Stimulated activated CD8-positive, alpha-beta memory T cell treated with anti-CD3 and anti-CD28 coated beads, Interleukin-7, amount 100 ng/mL, for 48 hours (primary cell): ENCODE data around the gene DNAI4.
A peak's percentile ranks its signal among the peaks of the same experiment; 100 is the strongest.
"Not testable (repeated sequence)": the region's sequence is repeated elsewhere in the genome, so short reads cannot be mapped to it uniquely, and the experiment has no call there.

Experiments used
- DNase-seq, 2 donors: peaks; one replicate each; pipeline ENCODE4 v3.0.0-alpha.2; 2020; ENCODE audit warnings: low read depth in 1 of 2; ENCODE audit errors: extremely low read depth in 1 of 2

Gene DNAI4

DNA sequence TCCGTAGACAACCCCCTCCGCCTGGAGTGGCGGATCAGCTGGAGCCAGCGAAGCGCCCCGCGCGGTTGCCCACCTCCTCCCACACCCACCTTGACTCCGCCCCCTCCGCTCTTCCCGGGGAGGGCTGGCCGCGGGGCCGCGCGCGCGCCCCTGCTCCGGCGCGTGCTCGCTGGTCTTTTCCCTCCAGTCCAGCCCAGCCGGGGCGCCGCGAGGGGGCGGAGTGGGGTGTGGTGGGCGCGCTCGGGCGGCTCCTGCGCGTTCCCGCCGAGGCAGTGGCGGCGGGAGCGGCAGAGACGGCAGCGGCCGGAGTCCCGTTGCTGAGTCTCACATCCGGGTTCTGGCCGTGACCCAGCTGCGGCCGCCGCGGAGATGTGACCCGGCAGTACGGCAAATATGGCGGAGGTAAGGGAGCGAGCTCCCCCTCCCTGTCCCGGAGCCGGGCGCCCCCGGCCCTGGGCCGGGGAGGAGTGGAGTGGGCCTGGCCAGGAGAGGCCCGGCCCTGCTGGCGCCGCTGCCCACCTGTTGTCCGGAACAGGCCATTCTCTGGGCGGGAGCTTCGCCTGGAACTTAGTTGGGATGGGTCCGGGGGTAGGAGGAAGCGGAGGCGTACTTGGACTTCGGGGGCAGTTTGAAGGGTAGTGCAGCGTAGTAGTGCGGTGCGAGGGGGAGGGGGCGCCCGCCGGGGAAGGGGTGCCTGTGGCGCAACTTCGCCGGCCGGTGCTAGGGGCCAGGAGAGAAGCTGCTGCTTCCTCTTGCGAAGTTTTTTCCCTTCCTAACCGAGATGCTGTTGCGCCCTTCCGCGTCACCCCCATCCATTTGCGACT lies 5.6 kb upstream of the DNAI4 start:
- DNase-seq = peak; percentile 87 to 94

DNA sequence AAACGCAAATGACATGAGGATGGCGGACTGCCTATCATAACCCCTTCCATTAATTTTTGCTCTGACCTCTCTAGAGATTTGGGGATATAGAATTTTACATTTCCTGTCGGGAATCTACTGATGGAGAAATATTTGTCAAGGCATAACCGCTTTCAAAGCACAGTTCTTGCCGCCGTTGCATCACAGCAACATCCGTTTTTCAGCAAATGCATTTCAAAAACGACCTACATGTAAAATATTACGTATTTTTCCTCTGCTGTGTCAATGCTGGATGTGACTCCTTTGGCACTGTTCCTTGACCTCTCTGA lies 5.0 kb upstream of the DNAI4 start:
- DNase-seq = no peak

DNA sequence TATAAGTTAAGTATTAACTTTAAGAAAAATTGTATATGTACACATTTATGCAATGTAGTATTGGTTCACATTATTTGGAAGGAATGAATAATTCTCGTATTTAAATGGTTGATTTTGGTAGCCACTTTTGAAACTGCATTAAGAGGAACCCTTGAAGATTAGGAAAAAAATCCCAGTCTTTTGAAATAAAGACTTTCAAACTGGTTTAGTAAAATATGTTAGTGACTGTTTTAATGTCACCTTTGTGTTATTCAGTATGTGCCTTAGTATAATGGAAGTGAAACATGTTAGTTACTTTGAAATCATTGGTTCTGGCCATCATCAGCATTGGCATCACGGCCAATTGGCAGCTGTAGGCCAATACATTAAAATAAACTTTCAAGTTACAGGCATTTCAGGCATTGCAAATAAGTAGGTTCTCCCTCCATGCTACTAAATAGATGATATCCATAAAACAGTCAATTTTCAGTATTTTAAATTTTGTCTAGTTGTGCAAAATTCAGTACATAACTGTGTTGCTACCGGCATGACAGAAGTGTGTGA lies 4.6 kb upstream of the DNAI4 start:
- no peak for DNase-seq

DNA sequence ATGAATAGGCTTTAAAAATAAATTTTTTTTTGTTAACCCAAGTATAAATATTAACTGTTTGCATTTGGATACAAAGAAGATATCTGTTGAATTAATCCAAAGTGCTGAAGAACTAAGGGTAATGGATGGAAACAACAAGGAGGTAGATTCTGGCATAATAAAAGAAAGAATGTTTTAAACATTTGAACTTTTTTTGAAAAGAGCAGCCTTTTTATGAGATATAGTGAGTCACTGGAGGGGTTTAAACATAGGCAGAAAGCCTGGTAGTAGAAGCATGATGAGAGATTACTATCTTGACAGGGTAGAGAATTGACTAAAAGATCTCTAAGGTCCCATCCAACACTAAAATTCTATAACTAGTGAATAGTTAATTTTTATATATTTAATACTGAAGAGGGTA lies 2.9 kb upstream of the DNAI4 start:
- DNase-seq = no peak

DNA sequence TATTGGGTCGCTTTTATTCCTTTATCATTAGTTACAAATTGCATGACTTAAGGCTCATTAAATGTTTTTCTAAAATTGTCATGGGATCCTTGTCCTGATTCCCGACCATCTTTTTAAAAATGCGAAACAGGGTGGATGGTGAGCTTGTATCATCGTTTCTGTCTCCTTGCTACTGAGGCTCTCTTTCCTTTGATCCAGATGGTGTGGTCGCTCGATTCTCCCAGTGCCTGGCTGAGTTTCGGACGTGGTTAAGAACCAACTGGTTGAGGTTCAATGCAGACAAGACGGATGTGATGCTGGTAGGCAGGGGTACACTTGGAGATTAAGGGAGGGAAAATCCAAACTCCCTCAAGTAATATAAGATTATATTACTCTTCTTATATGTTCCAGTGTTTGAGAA lies 1.3 kb upstream of the DNAI4 start:
- DNase-seq = no peak

DNA sequence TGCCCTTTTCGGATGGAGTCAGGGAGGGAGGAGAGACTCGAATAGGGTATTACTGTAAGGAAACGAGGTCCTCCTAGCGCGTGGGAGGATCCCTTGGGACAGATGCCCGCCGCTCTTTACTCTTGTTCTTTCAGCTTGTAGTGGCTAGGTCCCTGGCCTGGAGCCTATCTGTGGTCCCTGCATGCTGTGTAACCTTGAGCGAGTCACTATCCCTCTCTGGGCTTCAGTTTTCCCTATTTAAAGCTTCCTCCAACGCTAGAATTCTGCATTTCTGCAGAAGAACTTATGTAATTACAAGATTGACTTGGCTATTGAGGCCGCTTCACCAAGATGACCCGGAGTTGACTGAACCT lies 878 bp upstream of the DNAI4 start:
- no peak for DNase-seq

DNA sequence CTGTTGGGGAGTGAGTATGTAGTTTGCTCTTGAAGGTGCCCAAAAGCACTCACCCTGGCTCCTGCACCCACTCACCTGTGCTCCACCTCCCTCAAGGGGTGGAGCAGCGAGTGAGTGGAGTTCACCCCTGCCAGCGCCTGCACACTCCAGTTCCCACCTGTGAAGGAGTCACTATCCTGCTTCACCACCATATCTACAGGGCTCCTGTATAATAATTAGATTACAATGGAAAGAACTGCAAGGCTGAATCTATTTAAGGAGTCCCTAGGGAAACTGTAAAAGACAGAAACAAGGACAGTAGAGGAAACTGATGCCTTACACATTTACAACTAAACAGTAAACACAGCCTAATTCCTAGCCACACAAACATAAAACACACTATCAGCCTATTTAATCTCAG lies 4.1 kb downstream of the DNAI4 start:
- no peak for DNase-seq

DNA sequence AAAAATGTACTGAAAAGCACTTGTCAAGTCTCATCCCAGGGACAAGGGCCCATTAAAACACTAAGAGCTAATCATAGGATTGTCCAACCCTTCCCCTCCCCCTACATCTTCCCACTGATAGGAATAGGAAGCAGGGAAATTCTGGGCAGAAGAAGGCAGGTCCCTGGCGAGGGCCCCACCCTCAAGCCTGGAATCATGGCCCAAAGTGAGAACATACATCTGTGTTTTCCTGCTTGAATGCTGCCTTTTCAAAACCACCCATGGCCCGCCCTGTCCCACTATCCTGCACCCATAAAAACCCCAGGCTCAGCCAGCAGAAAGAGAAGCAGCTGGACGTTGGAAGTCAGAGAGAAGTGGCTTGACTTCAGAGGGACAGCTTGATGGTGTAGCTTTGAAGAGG lies 4.8 kb downstream of the DNAI4 start:
- no peak for DNase-seq

DNA sequence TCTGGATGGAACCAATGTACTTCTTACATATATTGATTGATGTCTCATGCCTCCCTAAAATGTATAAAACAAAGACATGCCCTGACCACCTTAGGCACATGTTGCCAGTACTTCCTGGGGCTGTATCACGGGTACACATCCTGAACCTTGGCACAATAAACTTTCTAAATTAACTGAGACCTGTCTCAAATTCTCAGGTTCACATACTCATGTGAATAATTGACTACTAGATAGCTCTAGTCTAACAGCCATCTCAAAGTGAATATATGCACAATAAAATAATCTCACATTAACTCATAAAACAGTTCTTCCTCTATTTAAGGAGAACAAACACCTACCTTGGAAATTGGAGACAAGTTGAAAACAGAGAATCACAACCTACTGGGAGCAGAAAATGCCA lies 5.6 kb downstream of the DNAI4 start:
- no peak for DNase-seq

DNA sequence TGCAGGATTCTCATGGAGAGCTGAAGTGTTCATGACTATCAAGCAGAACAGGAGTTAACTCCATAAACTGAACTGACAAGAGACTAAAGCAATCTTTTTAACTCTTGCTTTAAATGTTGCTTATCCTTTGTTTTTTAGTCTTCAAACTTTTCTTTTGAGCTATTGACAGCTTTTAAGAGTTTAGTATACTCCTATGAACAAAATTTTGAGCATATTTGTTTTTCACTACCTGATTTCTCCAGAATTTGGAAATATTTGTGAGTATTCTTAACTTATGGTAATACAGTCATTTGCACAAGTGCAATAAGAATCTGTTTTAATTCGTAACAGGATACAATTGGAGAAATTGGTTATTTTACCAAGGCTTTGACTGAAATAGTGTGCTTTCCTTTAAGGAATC lies 7.2 kb downstream of the DNAI4 start:
- DNase-seq = no peak

DNA sequence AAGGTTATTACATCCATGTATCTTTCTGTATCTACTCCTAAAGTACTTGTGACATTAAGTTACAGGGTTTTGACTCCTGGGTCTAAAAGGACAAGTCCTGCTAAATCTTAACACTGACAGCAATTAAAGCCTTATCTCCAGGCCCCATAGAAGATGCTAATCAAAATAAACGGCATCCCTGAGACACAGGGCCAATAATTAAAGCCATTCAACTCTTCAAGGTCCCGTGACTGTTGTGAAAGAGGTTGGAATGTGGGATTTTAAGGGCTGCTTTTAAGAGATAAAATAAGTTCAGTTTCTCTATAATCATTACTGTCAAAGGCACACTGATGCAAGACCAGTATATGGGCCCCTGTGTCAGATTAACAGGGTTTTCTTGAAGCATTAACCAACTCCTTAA lies 8.3 kb downstream of the DNAI4 start:
- no peak for DNase-seq

DNA sequence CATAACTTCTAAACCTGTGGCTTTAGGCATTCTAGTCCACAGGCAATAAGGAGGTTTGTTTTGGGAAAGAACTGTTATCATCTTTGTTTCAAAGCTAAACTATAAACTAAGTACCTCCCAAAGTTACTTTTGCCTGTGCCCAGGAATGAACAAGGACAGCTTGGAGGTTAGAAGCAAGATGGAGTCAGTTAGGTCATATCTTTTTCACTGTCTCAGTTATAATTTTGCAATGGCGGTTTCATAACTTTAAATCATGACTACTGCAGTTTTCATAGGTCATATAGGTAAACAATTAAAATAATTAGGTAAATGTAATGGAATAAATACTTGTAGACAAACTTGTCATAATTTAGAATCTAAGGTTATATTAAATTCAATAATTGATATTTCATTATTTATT lies 9.5 kb downstream of the DNAI4 start:
- not testable (repeated sequence) for DNase-seq

DNA sequence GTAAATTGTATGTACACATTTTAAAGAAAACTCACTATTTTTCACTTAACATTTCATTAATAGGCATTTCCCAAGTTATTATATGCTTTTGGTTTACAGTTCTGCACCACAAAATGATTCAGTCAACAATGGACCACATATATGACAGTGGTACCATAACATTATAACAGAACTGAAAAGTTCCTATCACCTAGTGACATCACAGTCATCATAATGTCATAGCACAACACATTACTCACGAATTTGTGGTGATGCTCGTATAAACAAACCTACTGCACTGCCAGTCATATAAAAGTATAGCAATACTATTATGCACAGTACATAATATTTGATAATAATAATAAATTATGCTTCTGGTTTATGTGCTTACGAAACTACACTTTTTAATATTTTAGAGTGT lies 30.9 kb downstream of the DNAI4 start:
- no peak for DNase-seq

DNA sequence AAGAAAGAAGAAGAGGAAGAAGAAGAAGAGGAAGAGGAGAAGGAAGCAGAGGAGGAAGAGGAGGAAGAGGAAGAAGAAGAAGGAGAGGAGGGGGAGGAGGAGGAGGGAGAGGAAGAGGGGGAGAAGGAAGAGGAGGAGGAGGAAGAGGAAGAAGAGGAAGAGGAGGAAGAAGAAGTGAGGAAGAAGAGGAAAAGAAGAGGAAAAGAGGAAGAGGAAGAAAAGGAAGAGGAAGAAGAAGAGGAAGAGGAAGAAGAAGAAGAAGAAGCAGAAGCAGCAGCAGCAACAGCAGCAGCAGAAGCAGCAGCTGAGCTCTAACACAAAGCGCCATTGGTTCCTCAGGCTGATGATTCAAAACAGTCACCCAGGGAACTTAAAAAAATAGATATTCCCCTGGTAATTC lies 34.0 kb downstream of the DNAI4 start:
- DNase-seq = no peak

DNA sequence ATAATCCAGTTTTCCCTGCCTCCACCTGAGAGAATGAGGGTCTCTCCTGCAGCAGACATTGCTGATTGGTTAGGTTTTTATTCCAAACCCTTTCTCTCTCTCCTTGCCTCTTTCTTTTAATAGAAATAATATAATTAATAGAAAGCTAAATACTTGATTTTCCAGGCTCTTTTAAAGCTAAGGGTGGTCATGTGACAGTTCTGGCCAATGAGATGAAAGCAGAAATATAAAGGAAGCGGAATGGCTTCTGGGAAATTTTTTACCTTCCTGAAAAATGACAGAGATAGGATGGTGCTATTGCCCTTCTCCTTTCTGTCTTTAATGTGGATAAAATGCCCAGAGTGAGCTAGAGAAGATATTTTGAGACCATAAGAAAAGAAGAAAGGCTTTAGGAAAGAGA lies 35.6 kb downstream of the DNAI4 start:
- no peak for DNase-seq

DNA sequence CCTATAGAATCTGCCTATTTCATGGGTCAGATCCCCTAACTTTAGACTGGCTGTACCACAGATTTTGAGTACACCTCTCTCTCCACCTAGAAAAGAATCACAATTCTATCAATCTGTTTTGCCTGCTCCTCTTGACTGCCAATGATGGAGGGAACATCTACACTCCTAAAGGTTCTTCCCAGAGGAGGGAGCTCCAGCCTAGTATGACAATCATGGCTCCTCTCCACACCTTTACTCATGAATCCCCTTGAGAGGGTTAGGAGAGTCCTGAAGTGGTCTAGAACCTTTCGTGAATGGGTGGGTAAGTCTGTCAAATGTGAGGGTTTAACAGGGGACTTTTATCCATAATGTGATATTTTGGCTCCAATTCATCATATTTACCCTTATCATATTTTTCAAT lies 48.0 kb downstream of the DNAI4 start:
- no peak for DNase-seq

DNA sequence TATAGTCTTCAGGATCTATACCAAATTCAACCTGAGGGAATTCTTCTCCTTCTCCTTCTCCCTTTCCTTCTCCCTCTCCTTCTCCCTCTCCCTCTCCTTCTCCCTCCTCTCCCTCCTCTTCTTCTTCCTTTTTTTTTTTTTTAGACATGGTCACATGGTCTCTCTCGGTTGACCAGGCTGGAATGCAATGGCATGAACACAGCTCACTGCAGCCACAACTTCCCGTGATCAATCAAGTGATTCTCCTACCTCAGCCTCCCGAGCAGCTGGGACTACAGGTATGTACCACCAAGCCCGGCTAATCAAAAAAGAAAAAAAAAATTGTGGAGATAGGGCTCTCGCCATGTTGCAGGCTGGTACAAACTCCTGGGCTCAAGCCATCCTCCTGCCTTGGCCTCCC lies 51.5 kb downstream of the DNAI4 start:
- no peak for DNase-seq

DNA sequence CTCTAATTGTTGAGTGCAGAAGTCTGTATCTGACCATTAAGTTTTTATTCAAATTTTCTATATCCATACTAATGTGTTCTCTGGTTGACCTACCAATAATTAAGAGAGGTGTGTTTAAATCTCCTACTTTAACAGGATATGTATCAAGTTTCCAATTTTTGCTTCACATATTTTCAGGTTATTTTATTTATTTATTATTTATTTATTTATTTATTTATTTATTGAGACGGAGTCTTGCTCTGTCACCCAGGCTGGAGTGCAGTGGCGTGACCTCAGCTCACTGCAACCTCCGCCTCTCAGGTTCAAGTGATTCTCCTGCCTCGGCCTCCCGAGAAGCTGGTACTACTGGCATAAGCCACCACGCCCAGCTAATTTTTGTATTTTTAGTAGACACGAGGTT lies 52.6 kb downstream of the DNAI4 start:
- DNase-seq = not testable (repeated sequence)

DNA sequence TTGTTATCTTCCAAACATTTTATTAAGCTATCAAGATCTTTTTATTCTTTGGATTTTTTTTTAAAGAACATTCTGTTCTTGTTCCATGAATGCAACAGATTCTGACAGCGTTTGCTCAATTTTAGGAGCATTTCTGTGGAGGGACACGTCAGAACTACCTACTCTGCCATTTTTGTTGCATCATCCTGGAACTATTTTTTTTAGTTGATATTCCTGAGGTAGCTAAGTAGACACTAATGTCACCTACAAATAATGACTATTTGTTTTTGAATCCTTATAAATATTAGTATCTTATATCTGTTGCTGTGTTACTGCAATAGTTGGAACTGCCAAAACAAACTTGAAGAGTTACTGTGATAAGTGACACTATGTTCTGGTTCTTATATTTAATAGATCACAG lies 57.2 kb downstream of the DNAI4 start:
- no peak for DNase-seq

DNA sequence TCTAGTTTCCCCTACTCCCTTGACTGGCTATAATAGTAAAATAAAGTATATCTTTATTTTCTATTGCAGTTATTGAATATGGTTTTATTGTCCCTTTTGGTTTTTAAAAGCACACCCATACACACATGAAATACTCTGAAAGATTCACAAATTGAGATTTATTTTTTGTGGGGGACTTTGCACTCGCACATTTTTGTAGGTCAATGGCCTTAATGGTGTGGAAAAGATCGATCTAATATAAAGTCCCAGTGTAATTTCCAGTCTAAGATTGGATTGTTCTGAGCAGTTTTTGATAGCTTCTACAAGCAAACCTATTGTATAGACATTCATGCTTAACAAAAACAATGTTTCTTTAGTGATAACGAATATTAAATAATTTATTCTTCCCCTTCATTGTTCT lies 64.1 kb downstream of the DNAI4 start:
- DNase-seq = no peak

DNA sequence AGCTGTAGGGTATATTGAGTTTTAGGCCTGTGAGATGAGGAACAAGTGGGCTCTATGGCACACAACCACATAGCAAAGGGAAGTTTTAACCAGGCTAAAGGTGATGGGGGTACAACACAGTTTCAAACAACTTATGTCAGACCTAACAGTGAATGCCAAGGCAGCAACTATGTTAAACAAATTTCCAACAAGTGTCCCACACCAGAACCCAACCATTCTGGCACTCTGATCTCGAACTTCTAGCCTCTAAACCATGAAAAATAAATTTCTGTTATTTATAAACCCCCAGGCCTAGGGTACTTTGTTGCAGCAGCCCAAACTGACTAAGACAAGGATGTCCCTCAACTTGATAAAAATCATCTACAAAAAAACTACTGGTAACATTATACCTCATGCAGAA lies 71.3 kb downstream of the DNAI4 start:
- no peak for DNase-seq

DNA sequence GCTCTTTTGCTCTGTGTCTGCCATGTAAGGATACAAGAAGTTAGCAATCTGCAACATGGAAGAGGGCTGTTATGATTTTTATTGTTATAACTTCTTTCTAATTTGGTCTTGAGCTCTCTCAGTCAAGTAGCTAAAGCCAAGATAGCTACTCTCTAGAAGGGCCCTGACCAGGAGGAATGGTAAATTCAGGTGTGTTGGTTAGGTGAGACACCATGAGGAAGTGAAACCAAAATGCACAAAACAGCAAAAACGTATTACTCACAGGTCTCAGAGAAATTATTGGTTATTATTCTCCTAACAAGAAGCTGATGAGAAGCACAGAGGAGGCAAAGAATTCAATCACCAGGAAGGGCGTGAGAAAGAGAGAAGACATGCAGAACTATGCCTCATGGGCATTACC lies 71.8 kb downstream of the DNAI4 start:
- no peak for DNase-seq

DNA sequence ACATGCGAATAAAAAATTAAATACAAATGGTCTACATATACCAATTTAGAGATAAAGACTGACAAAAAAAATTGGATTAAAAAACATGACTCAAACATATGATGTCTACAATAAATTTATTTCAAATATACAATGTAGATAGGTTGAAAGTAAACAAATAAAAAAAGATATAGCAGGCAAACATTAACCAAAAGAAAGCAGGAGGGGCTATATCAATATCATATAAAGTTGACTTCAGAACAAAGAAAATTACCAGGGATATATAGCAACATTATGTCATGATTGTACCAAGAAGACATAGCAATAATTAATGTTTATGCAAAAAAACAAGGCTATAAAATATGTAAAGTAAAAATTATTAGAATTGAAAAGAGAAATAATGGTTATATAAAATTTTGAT lies 73.7 kb downstream of the DNAI4 start:
- DNase-seq = no peak
